ENCODE data around the gene CYP2J2.

CYP2J2 gene

GRCh38 chr1:59908682-59909081 lies 17.9 kb downstream of the CYP2J2 start:
- H3K27ac ChIP-seq, result no peak overlapping the region
- TF ChIP-seq CTCF (IDR thresholded peaks at IDR 0.05), result no peak
- H3K4me1 ChIP-seq, result no peaks in the 10 kb centered on the region

GRCh38 chr1:59908084-59908483 lies 18.5 kb downstream of the CYP2J2 start:
- TF ChIP-seq CTCF (IDR thresholded peaks at IDR 0.05), result no peak
- Histone ChIP-seq H3K4me1 (no peaks in the 10 kb centered on the region), H3K9me3 (ENCODE audit: control insufficient read depth, low read length) (no peaks in the 10 kb centered on the region), H3K27me3 (ENCODE audit: control insufficient read depth, insufficient read depth, low read length) (no peaks in the 10 kb centered on the region), H3K27ac (no peak overlapping the region), H2AFZ (no peak overlapping the region), H3K79me2 (no peaks in the 10 kb centered on the region), H3K36me3 (ENCODE audit: control insufficient read depth, insufficient read depth, low read length) (no peaks in the 10 kb centered on the region), H3K4me3 (ENCODE audit: low read depth, low read length) (no peak overlapping the region), H3K9ac (no peak overlapping the region), H3K4me2 (ENCODE audit: low read length) (no peak overlapping the region)

More at GRCh38 chr1:59908682-59909081, 17.9 kb downstream of the CYP2J2 start:
- Histone ChIP-seq H3K36me3 (ENCODE audit: control insufficient read depth, insufficient read depth, low read length) (no peaks in the 10 kb centered on the region), H3K9me3 (ENCODE audit: control insufficient read depth, low read length) (no peaks in the 10 kb centered on the region), H3K4me2 (ENCODE audit: low read length) (no peak overlapping the region), H3K79me2 (no peaks in the 10 kb centered on the region), H3K4me3 (ENCODE audit: low read depth, low read length) (no peak overlapping the region), H3K27me3 (ENCODE audit: control insufficient read depth, insufficient read depth, low read length) (no peaks in the 10 kb centered on the region), H3K9ac (no peak overlapping the region), H2AFZ (no peak overlapping the region)

- Histone ChIP-seq H3K9me3 (ENCODE audit: control insufficient read depth, low read length) (no peaks in the 10 kb centered on the region), H3K79me2 (no peaks in the 10 kb centered on the region), H3K4me3 (ENCODE audit: low read depth, low read length) (no peak overlapping the region), H3K27me3 (ENCODE audit: control insufficient read depth, insufficient read depth, low read length) (no peaks in the 10 kb centered on the region), H3K9ac (no peak overlapping the region), H3K4me1 (no peaks in the 10 kb centered on the region), H3K4me2 (ENCODE audit: low read length) (no peak overlapping the region), H3K36me3 (ENCODE audit: control insufficient read depth, insufficient read depth, low read length) (no peaks in the 10 kb centered on the region), H2AFZ (no peak overlapping the region), H3K27ac (no peak overlapping the region)
- TF ChIP-seq CTCF (IDR thresholded peaks at IDR 0.05), result no peak
Measured at GRCh38 chr1:59906931-59907330, 19.6 kb downstream of the CYP2J2 start.

GRCh38 chr1:59903141-59903754 lies 23.3 kb downstream of the CYP2J2 start:
- Histone ChIP-seq H3K27ac (no peak overlapping the region), H3K9me3 (ENCODE audit: control insufficient read depth, low read length) (no peaks in the 10 kb centered on the region), H3K9ac (no peak overlapping the region), H3K27me3 (ENCODE audit: control insufficient read depth, insufficient read depth, low read length) (no peaks in the 10 kb centered on the region), H3K4me2 (ENCODE audit: low read length) (no peak overlapping the region), H3K36me3 (ENCODE audit: control insufficient read depth, insufficient read depth, low read length) (no peaks in the 10 kb centered on the region), H2AFZ (no peak overlapping the region), H3K79me2 (no peaks in the 10 kb centered on the region), H3K4me1 (no peaks in the 10 kb centered on the region), H3K4me3 (ENCODE audit: low read depth, low read length) (no peak overlapping the region)
- TF ChIP-seq CTCF (IDR thresholded peaks at IDR 0.05), result no peak

GRCh38 chr1:59901770-59902388 lies 24.7 kb downstream of the CYP2J2 start:
- no peaks in the 10 kb centered on the region for H3K36me3 ChIP-seq (ENCODE audit: control insufficient read depth, insufficient read depth, low read length)
- no peak overlapping the region for H3K4me3 ChIP-seq (ENCODE audit: low read depth, low read length)

More at GRCh38 chr1:59901770-59902388, 24.7 kb downstream of the CYP2J2 start:
- no peaks in the 10 kb centered on the region for H3K79me2 ChIP-seq
- H3K27me3 ChIP-seq (ENCODE audit: control insufficient read depth, insufficient read depth, low read length), result no peaks in the 10 kb centered on the region
- no peak overlapping the region for H3K4me2 ChIP-seq (ENCODE audit: low read length)
- no peak overlapping the region for H3K27ac ChIP-seq
- TF ChIP-seq CTCF (IDR thresholded peaks at IDR 0.05), result no peak
- H2AFZ ChIP-seq, result no peak overlapping the region
- no peaks in the 10 kb centered on the region for H3K4me1 ChIP-seq
- no peak overlapping the region for H3K9ac ChIP-seq
- no peaks in the 10 kb centered on the region for H3K9me3 ChIP-seq (ENCODE audit: control insufficient read depth, low read length)
